SK-N-SH (cell line): ENCODE measurements around the gene B3GALT5. TPM values are rescaled to one million over a fixed set of nuclear protein-coding genes. Genes with fewer than 3 reads are reported as not detected.

Experiments
- CTCF ChIA-PET: fragments of 300-600, 350-600 bp; formaldehyde crosslinking; extraction: SDS; loops from one replicate; lab custom pipeline; 2021; lab: Yijun Ruan, JAX
- POLR2A ChIA-PET: fragments of 350-600 bp; sonication (Branson Sonifier 250); formaldehyde crosslinking; extraction: SDS; loops from one replicate; lab custom pipeline; 2020; ENCODE audit warnings: antibody characterized with exemption, inconsistent platforms; lab: Yijun Ruan, JAX
- DNase-seq: peaks from one replicate; pipeline ENCODE4 v3.0.0; 2012
- H2AFZ ChIP-seq: fragments of 200-600 bp; sonication (generic); 2 replicates; pipeline ENCODE4 v1.8.1; 2016; ENCODE audit warnings: antibody characterized with exemption, mild to moderate bottlenecking, low read depth
- H3F3A ChIP-seq: fragments of 200-600 bp; sonication (generic); replicated peaks from 2 replicates; pipeline ENCODE3; 2016; ENCODE audit warnings: antibody characterized with exemption, mild to moderate bottlenecking; ENCODE audit not compliant: insufficient read depth
- H3K27ac ChIP-seq, 2 experiments: fragments of 200-500 bp in 1 of 2; fragments of 200-600 bp in 1 of 2; sonication (Bioruptor generic) in 1 of 2; sonication (generic), shearing (Covaris generic) in 1 of 2; 2 replicates each; pipeline versions ENCODE4 v1.5.1 to v1.6.1; 2014 to 2016; ENCODE audit warnings: low read depth in 2 of 2, inconsistent platforms in 1 of 2, low read length in 1 of 2, mild to moderate bottlenecking in 1 of 2, mixed read lengths in 1 of 2
- H3K27me3 ChIP-seq: fragments of 200-600 bp; sonication (generic), shearing (Covaris generic); 2 replicates; pipeline ENCODE4 v1.6.1; 2016; ENCODE audit warnings: mixed run types; ENCODE audit not compliant: insufficient read depth
- H3K36me3 ChIP-seq, 2 experiments: fragments of 200-500 bp in 1 of 2; fragments of 200-600 bp in 1 of 2; sonication (Bioruptor generic) in 1 of 2; sonication (generic) in 1 of 2; replicated peaks in 1 of 2; 2 replicates each; pipeline versions ENCODE3 to v1.5.1; 2014 to 2016; ENCODE audit warnings: low read length in 1 of 2, mild to moderate bottlenecking in 1 of 2; ENCODE audit not compliant: insufficient read depth in 2 of 2, control insufficient read depth in 1 of 2
- H3K4me1 ChIP-seq, 2 experiments: fragments of 200-500 bp in 1 of 2; fragments of 200-600 bp in 1 of 2; sonication (Bioruptor generic) in 1 of 2; sonication (generic), shearing (Covaris generic) in 1 of 2; 2 replicates each; pipeline versions ENCODE4 v1.5.1 to v1.6.1; 2014 to 2016; ENCODE audit warnings: low read depth in 1 of 2, low read length in 1 of 2, mixed run types in 1 of 2; ENCODE audit not compliant: insufficient read depth in 2 of 2, control insufficient read depth in 1 of 2
- H3K4me2 ChIP-seq: fragments of 200-600 bp; sonication (generic), shearing (Covaris generic); 2 replicates; pipeline ENCODE4 v1.6.1; 2017; ENCODE audit warnings: mixed run types
- H3K4me3 ChIP-seq, 2 experiments: fragments of 200-500 bp in 1 of 2; fragments of 200-600 bp in 1 of 2; sonication (Bioruptor generic) in 1 of 2; sonication (generic), shearing (Covaris generic) in 1 of 2; 2 replicates each; pipeline versions ENCODE4 v1.5.1 to v1.8.1; 2014 to 2016; ENCODE audit warnings: low read depth in 2 of 2, inconsistent platforms in 1 of 2, low read length in 1 of 2, mild to moderate bottlenecking in 1 of 2, mixed read lengths in 1 of 2, moderate library complexity in 1 of 2
- H3K79me2 ChIP-seq: fragments of 200-600 bp; sonication (generic); 2 replicates; pipeline ENCODE4 v1.8.1; 2017; ENCODE audit warnings: mild to moderate bottlenecking; ENCODE audit not compliant: insufficient read depth
- H3K9ac ChIP-seq: fragments of 200-600 bp; sonication (generic); 2 replicates; pipeline ENCODE4 v1.6.1; 2017; ENCODE audit warnings: mixed run types
- H3K9me2 ChIP-seq: fragments of 200-600 bp; sonication (generic); 2 replicates; pipeline ENCODE4 v1.6.1; 2017; ENCODE audit warnings: mixed run types
- H3K9me3 ChIP-seq: fragments of 200-600 bp; sonication (generic); 2 replicates; pipeline ENCODE4 v1.6.1; 2017; ENCODE audit warnings: mixed run types, mild to moderate bottlenecking, moderate library complexity
- H4K20me1 ChIP-seq: fragments of 200-600 bp; sonication (generic); 2 replicates; pipeline ENCODE4 v1.6.1; 2017; ENCODE audit warnings: mild to moderate bottlenecking, mixed run types; ENCODE audit not compliant: insufficient read depth
- ELF1 ChIP-seq: IDR thresholded peaks from 2 replicates; pipeline ENCODE4 v1.4.0; 2012
- EP300 ChIP-seq, 2 experiments: IDR thresholded peaks; 2 replicates each; pipeline versions ENCODE4 v1.4.0 to v1.6.1; 2012; ENCODE audit warnings: borderline replicate concordance in 1 of 2, low read depth in 1 of 2, low read length in 1 of 2
- EZH2phosphoT487 ChIP-seq: fragments of 200-600 bp; sonication (generic); IDR thresholded peaks from 2 replicates; pipeline ENCODE4 v1.6.1; 2017; ENCODE audit warnings: low read depth, mixed run types, mild to moderate bottlenecking, antibody characterized with exemption, moderate library complexity, borderline replicate concordance
- FOSL2 ChIP-seq: IDR thresholded peaks from 2 replicates; pipeline ENCODE4 v1.4.0; 2012; ENCODE audit warnings: low read depth, mild to moderate bottlenecking, moderate library complexity, borderline replicate concordance
- FOXM1 ChIP-seq: IDR thresholded peaks from 2 replicates; pipeline ENCODE4 v1.4.0; 2012; ENCODE audit warnings: low read depth, mild to moderate bottlenecking
- GABPA ChIP-seq: IDR thresholded peaks from 2 replicates; pipeline ENCODE4 v1.4.0; 2012; ENCODE audit warnings: low read depth, mild to moderate bottlenecking
- GATA2 ChIP-seq: sonication (generic); formaldehyde crosslinking; IDR thresholded peaks from 2 replicates; pipeline ENCODE4 v1.5.0; 2020; ENCODE audit warnings: mild to moderate bottlenecking, missing genetic modification reagents
- JUND ChIP-seq: IDR thresholded peaks from 2 replicates; pipeline ENCODE4 v1.4.0; 2012
- MXI1 ChIP-seq: IDR thresholded peaks from 2 replicates; pipeline ENCODE4 v1.6.1; 2012; ENCODE audit warnings: mild to moderate bottlenecking, low read depth, low read length, improper control_type of control experiment
- NFIC ChIP-seq: IDR thresholded peaks from 2 replicates; pipeline ENCODE4 v1.4.0; 2012; ENCODE audit warnings: borderline replicate concordance
- NRF1 ChIP-seq: IDR thresholded peaks from 2 replicates; pipeline ENCODE4 v1.6.1; 2012; ENCODE audit warnings: low read depth, mild to moderate bottlenecking, low read length
- POLR2AphosphoS5 ChIP-seq: IDR thresholded peaks from 2 replicates; pipeline ENCODE4 v1.6.1; 2012; ENCODE audit warnings: low read depth, low read length
- RFX5 ChIP-seq: IDR thresholded peaks from 2 replicates; pipeline ENCODE4 v1.6.1; 2012; ENCODE audit warnings: mild to moderate bottlenecking, improper control_type of control experiment, low read length
- RXRA ChIP-seq: IDR thresholded peaks from 2 replicates; pipeline ENCODE4 v1.4.0; 2012; ENCODE audit warnings: low read depth, mild to moderate bottlenecking, borderline replicate concordance
- SMC3 ChIP-seq: IDR thresholded peaks from 2 replicates; pipeline ENCODE4 v1.6.1; 2012; ENCODE audit warnings: low read depth, low read length, improper control_type of control experiment
- TAF1 ChIP-seq: IDR thresholded peaks from 2 replicates; pipeline ENCODE4 v1.6.1; 2012; ENCODE audit warnings: low read depth, mild to moderate bottlenecking, low read length, moderate library complexity, borderline replicate concordance
- TCF12 ChIP-seq: IDR thresholded peaks from 2 replicates; pipeline ENCODE4 v1.4.0; 2012
- TEAD4 ChIP-seq: IDR thresholded peaks from 2 replicates; pipeline ENCODE4 v1.4.0; 2012; ENCODE audit warnings: mild to moderate bottlenecking, borderline replicate concordance; ENCODE audit not compliant: insufficient read depth
- WGBS: methylation state at CpG from one replicate; pipeline ENCODE4 v1.1.6; 2017; ENCODE audit warnings: low lambda C conversion rate; 5-methylcytosine and 5-hydroxymethylcytosine counted together
- polyA plus RNA-seq, 3 experiments: library from polyadenylated mRNA; depleted of rRNA; stranded (reverse); fragments of >200 nt; gene quantifications; 2 replicates each; pipeline ENCODE4 v1.2.3, GENCODE V29; 2012
- TF ChIP-seq, protein P1 (sequence below): IDR thresholded peaks from 2 replicates; pipeline ENCODE4 v1.4.0; 2012; ENCODE audit warnings: low read depth, borderline replicate concordance
- TF ChIP-seq, protein P2 (sequence below): fragments of 150-350 bp; IDR thresholded peaks from 2 replicates; pipeline ENCODE4 v1.6.1; 2017; ENCODE audit warnings: antibody characterized with exemption, low read length, low read depth, borderline replicate concordance
- TF ChIP-seq, protein P3 (sequence below): IDR thresholded peaks from 2 replicates; pipeline ENCODE4; 2012
- TF ChIP-seq, protein P4 (sequence below): IDR thresholded peaks from 2 replicates; pipeline ENCODE4 v1.6.1; 2012; ENCODE audit warnings: mild to moderate bottlenecking, low read depth, low read length, moderate library complexity

The B3GALT5 gene
- polyA plus RNA-seq, 1 of the 3 experiments (the other 2 are of a cell fraction) = 0.35 TPM

DNA sequence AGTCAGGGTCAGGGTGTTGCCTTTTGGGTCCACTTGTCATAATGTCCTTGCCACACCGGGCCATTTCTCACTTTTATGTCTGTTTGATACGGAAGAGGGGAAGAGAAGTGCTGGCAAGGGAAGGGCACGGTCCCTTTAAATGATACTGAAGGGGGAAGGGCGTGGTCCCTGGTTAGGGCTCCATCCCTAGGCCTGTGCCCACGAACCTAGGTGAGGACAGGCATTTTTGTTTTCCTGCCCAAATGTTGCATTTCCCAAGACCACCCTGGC lies 25.2 kb downstream of the B3GALT5 start:
- Histone ChIP-seq H3F3A (peaks cover 13% of the 10 kb centered on the region), H2AFZ (no peak overlapping the region), H3K9me3 (no peaks in the 10 kb centered on the region), H3K36me3 (no peaks in the 10 kb centered on the region), H3K4me1 (peaks cover 0 to 14% of the 10 kb centered on the region in 2 experiments; a peak in 2 of 4 replicates), H3K9ac (no peak overlapping the region), H3K4me3 (no peak overlapping the region), H3K79me2 (no peaks in the 10 kb centered on the region), H3K4me2 (no peak overlapping the region), H3K27me3 (no peaks in the 10 kb centered on the region), H4K20me1 (no peaks in the 10 kb centered on the region), H3K9me2 (no peaks in the 10 kb centered on the region), H3K27ac (no peak overlapping the region)
- no peak for TF ChIP-seq ELF1
- TF ChIP-seq, protein P1, sequence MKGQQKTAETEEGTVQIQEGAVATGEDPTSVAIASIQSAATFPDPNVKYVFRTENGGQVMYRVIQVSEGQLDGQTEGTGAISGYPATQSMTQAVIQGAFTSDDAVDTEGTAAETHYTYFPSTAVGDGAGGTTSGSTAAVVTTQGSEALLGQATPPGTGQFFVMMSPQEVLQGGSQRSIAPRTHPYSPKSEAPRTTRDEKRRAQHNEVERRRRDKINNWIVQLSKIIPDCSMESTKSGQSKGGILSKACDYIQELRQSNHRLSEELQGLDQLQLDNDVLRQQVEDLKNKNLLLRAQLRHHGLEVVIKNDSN = no peak
- no peak for TF ChIP-seq SMC3
- TF ChIP-seq, protein P2, sequence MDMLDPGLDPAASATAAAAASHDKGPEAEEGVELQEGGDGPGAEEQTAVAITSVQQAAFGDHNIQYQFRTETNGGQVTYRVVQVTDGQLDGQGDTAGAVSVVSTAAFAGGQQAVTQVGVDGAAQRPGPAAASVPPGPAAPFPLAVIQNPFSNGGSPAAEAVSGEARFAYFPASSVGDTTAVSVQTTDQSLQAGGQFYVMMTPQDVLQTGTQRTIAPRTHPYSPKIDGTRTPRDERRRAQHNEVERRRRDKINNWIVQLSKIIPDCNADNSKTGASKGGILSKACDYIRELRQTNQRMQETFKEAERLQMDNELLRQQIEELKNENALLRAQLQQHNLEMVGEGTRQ = no peak
- no peak for TF ChIP-seq EZH2phosphoT487
- TF ChIP-seq, protein P3, sequence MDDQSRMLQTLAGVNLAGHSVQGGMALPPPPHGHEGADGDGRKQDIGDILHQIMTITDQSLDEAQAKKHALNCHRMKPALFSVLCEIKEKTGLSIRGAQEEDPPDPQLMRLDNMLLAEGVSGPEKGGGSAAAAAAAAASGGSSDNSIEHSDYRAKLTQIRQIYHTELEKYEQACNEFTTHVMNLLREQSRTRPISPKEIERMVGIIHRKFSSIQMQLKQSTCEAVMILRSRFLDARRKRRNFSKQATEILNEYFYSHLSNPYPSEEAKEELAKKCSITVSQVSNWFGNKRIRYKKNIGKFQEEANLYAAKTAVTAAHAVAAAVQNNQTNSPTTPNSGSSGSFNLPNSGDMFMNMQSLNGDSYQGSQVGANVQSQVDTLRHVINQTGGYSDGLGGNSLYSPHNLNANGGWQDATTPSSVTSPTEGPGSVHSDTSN = no peak
- no peak for TF ChIP-seq FOSL2
- TF ChIP-seq TCF12 = no peak
- no peak for TF ChIP-seq EP300 (IDR thresholded peaks at IDR 0.05; ENCODE audit: borderline replicate concordance in 1 of 2, low read depth in 1 of 2, low read length in 1 of 2)
- TF ChIP-seq NFIC = no peak
- no peak for TF ChIP-seq RFX5
- no peak for TF ChIP-seq GATA2 (CRISPR knock-in tag)
- no peak for TF ChIP-seq TEAD4
- no peak for TF ChIP-seq MXI1
- no peak for TF ChIP-seq NRF1
- TF ChIP-seq FOXM1 = no peak
- 73% methylated on average over 5 of the region's 5 CpGs for WGBS
- no peak for DNase-seq
- CTCF ChIA-PET = no interaction called here
- POLR2A ChIA-PET = no interaction called here

DNA sequence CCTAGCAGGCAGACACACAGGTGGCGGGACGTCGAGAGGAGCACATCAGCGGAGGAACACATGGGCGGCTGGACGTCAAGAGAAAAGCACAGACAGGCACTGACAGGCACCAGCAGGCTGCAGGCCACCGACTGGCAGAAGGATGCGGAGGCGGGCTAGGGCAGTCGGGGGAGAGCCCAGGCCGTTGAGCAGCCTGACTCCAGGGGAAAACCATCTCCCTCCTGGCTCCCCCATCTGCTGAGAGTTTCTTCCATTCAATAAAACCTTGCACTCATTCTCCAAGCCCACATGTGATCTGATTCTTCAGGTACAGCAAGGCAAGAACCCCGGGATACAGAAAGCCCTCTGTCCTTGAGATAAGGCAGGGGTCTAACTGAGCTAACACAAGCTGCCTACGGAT lies 25.5 kb downstream of the B3GALT5 start:
- Histone ChIP-seq H3K4me3 (no peak overlapping the region), H3K27me3 (no peaks in the 10 kb centered on the region), H3K36me3 (no peaks in the 10 kb centered on the region), H3K9ac (no peak overlapping the region), H3K4me1 (peaks cover 0 to 10% of the 10 kb centered on the region in 2 experiments; a peak in 2 of 4 replicates), H3K9me3 (no peaks in the 10 kb centered on the region), H4K20me1 (no peaks in the 10 kb centered on the region), H3K4me2 (no peak overlapping the region), H3K27ac (no peak overlapping the region), H2AFZ (no peak overlapping the region), H3F3A (peaks cover 11% of the 10 kb centered on the region), H3K79me2 (no peaks in the 10 kb centered on the region), H3K9me2 (no peaks in the 10 kb centered on the region)
- CTCF ChIA-PET = no interaction called here
- 88% methylated on average over 11 of the region's 13 CpGs for WGBS
- no peak for DNase-seq
- POLR2A ChIA-PET = no interaction called here
- TF ChIP-seq TAF1 (no peak), MXI1 (no peak), RXRA (no peak), TEAD4 (no peak), FOXM1 (no peak), NRF1 (no peak), RFX5 (no peak), JUND (no peak), POLR2AphosphoS5 (no peak), EP300 (IDR thresholded peaks at IDR 0.05; ENCODE audit: borderline replicate concordance in 1 of 2, low read depth in 1 of 2, low read length in 1 of 2) (no peak), GABPA (no peak)
- TF ChIP-seq, protein P2 = no peak
- TF ChIP-seq, protein P4, sequence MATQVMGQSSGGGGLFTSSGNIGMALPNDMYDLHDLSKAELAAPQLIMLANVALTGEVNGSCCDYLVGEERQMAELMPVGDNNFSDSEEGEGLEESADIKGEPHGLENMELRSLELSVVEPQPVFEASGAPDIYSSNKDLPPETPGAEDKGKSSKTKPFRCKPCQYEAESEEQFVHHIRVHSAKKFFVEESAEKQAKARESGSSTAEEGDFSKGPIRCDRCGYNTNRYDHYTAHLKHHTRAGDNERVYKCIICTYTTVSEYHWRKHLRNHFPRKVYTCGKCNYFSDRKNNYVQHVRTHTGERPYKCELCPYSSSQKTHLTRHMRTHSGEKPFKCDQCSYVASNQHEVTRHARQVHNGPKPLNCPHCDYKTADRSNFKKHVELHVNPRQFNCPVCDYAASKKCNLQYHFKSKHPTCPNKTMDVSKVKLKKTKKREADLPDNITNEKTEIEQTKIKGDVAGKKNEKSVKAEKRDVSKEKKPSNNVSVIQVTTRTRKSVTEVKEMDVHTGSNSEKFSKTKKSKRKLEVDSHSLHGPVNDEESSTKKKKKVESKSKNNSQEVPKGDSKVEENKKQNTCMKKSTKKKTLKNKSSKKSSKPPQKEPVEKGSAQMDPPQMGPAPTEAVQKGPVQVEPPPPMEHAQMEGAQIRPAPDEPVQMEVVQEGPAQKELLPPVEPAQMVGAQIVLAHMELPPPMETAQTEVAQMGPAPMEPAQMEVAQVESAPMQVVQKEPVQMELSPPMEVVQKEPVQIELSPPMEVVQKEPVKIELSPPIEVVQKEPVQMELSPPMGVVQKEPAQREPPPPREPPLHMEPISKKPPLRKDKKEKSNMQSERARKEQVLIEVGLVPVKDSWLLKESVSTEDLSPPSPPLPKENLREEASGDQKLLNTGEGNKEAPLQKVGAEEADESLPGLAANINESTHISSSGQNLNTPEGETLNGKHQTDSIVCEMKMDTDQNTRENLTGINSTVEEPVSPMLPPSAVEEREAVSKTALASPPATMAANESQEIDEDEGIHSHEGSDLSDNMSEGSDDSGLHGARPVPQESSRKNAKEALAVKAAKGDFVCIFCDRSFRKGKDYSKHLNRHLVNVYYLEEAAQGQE = no peak
